Cardiac muscle cell (in vitro differentiated cells and primary cell): ENCODE results near the gene WDR5B. TPM values are rescaled to one million over a fixed set of nuclear protein-coding genes. Genes with fewer than 3 reads are reported as not detected.
"Not testable (repeated sequence)": the region's sequence is repeated elsewhere in the genome, so short reads cannot be mapped to it uniquely, and the experiment has no call there.

ENCODE experiments used
- DNase-seq, 2 donors: peaks; one replicate each; pipeline versions ENCODE4 v3.0.0 to v3.0.0-alpha.2; 2010 to 2017; ENCODE audit warnings: low read depth in 1 of 2, low spot score in 1 of 2
- H3K27ac ChIP-seq: fragments of 200-600 bp; sonication (generic); 2 replicates; pipeline ENCODE4 v1.5.1; 2016
- H3K27me3 ChIP-seq: fragments of 200-600 bp; sonication (generic); 2 replicates; pipeline ENCODE4 v1.6.0; 2016; ENCODE audit warnings: control low read depth
- H3K36me3 ChIP-seq: fragments of 200-600 bp; sonication (generic); 2 replicates; pipeline ENCODE4 v1.5.1; 2016; ENCODE audit warnings: control low read depth
- H3K4me1 ChIP-seq: fragments of 200-600 bp; sonication (generic); 2 replicates; pipeline ENCODE4 v1.8.1; 2017; ENCODE audit warnings: low read depth, mild to moderate bottlenecking, mixed run types
- H3K4me3 ChIP-seq: fragments of 200-600 bp; sonication (generic); 2 replicates; pipeline ENCODE4 v1.5.1; 2016; ENCODE audit warnings: mild to moderate bottlenecking
- H3K9me3 ChIP-seq: fragments of 200-600 bp; sonication (generic); 2 replicates; pipeline ENCODE4 v1.5.1; 2017; ENCODE audit warnings: low read depth, mild to moderate bottlenecking, control low read depth
- CTCF ChIP-seq: IDR thresholded peaks from 2 replicates; pipeline ENCODE4 v1.5.1; 2012; ENCODE audit warnings: low read depth, mild to moderate bottlenecking, low read length
- polyA plus RNA-seq: library from polyadenylated mRNA; unstranded; fragments of >200 nt; fragmentation: Nextera tagmentation; extraction: Ambion mirVana; gene quantifications from 2 replicates; pipeline ENCODE4 v1.2.1, GENCODE V29; 2016
- total RNA-seq: library from RNA; depleted of rRNA; stranded (reverse); fragments of >200 nt; gene quantifications from 2 replicates; pipeline ENCODE4 v1.2.3, GENCODE V29; 2016

WDR5B gene
- total and polyA plus RNA-seq, 2 experiments from 2014 or later = 3.9 to 4.9 TPM

DNA sequence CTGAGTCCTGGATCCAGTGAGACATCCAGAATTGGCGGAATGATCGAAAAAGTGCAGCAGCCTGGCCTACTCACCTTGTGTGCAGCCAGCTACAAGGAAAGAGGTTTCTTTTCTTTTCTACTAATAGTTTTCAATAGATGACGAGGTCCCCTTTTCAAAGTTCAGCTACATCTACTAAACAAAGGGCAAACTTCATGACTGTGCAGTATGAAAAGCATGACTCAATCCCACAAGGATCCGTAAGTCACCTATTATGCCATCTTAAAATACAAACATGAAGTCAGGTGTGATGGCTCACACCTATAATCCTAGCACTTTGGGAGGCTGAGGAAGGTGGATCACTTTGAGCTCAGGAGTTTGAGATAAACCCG lies 49.5 kb downstream of the WDR5B start:
- H3K36me3 ChIP-seq = peaks cover 49% of the 10 kb centered on the region
- DNase-seq = no peak
- no peak for TF ChIP-seq CTCF

GRCh38 chr3:122365582-122366378 lies 50.1 kb downstream of the WDR5B start:
- peaks cover 53% of the 10 kb centered on the region for H3K36me3 ChIP-seq
- H3K9me3 ChIP-seq, H3K4me1 ChIP-seq, H3K27me3 ChIP-seq, H3K4me3 ChIP-seq, H3K27ac ChIP-seq: not testable (repeated sequence)
- DNase-seq = peak in 1 of 2 donors; percentile 67

More for the DNA sequence above, 49.5 kb downstream of the WDR5B start:
- Histone ChIP-seq H3K9me3 (no peaks in the 10 kb centered on the region), H3K4me1 (no peaks in the 10 kb centered on the region), H3K27me3 (no peaks in the 10 kb centered on the region), H3K4me3 (no peak overlapping the region), H3K27ac (no peak overlapping the region)

- Histone ChIP-seq H3K4me1 (no peaks in the 10 kb centered on the region), H3K36me3 (peaks cover 51% of the 10 kb centered on the region), H3K27me3 (no peaks in the 10 kb centered on the region), H3K9me3 (no peaks in the 10 kb centered on the region), H3K27ac (no peak overlapping the region), H3K4me3 (no peak overlapping the region)
- no peak for TF ChIP-seq CTCF
- DNase-seq = no peak
These were observed 50.8 kb downstream of the WDR5B start for GRCh38 chr3:122365073-122365472.

DNA sequence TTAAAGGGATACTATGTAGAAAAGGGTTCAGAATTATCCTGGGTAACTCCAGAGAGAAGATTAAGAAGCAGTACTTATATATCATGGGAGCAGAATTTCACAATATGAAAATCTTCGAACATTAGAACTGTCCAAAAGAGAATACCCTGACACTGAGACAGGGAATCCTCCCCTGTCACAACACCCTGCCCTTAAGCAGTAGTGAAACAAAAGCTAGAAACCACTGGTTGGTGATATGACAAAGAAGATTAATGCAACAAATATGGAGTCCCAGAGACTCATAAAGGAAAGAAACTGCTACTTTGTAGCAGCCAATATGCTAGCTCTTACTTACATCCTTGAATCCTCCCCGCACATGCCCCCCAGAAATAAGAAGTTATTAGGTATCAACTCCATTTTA lies 51.4 kb downstream of the WDR5B start:
- Histone ChIP-seq H3K4me1 (no peaks in the 10 kb centered on the region), H3K27ac (no peak overlapping the region), H3K27me3 (no peaks in the 10 kb centered on the region), H3K4me3 (no peak overlapping the region), H3K9me3 (no peaks in the 10 kb centered on the region), H3K36me3 (peaks cover 54% of the 10 kb centered on the region)
- DNase-seq = no peak
- TF ChIP-seq CTCF = no peak

Other genes with a start within 250 kb of the WDR5B start
- gene CASR, start 232.4 kb downstream of the WDR5B start, total RNA-seq = 0.04 and 0.06 TPM in 2 replicates
- not detected in 2 replicates for gene CASR, start 232.4 kb downstream of the WDR5B start, polyA plus RNA-seq
- gene CSTA, start 90.8 kb downstream of the WDR5B start, total RNA-seq = not detected in 2 replicates
- gene CSTA, start 90.8 kb downstream of the WDR5B start, polyA plus RNA-seq = not detected in 2 replicates
- 54.8 and 60.7 TPM in 2 replicates for gene MIX23, start 32.8 kb downstream of the WDR5B start, total RNA-seq
- 79.8 and 81.5 TPM in 2 replicates for gene MIX23, start 32.8 kb downstream of the WDR5B start, polyA plus RNA-seq
- gene FAM162A, start 31.9 kb downstream of the WDR5B start, total RNA-seq = 182 and 209 TPM in 2 replicates
- 613 and 642 TPM in 2 replicates for gene FAM162A, start 31.9 kb downstream of the WDR5B start, polyA plus RNA-seq
- 28.0 and 42.2 TPM in 2 replicates for gene KPNA1, start 98.9 kb upstream of the WDR5B start, total RNA-seq
- gene KPNA1, start 98.9 kb upstream of the WDR5B start, polyA plus RNA-seq = 33.3 and 45.4 TPM in 2 replicates
- 0.25 and 0.42 TPM in 2 replicates for gene PARP9, start 148.2 kb upstream of the WDR5B start, total RNA-seq
- gene PARP9, start 148.2 kb upstream of the WDR5B start, polyA plus RNA-seq = 0.56 and 0.60 TPM in 2 replicates
- gene DTX3L, start 148.3 kb upstream of the WDR5B start, total RNA-seq = 0.14 and 0.33 TPM in 2 replicates
- 0.04 and 0.22 TPM in 2 replicates for gene DTX3L, start 148.3 kb upstream of the WDR5B start, polyA plus RNA-seq
- not detected in 2 replicates for gene PARP15, start 161.6 kb upstream of the WDR5B start, total RNA-seq
- gene PARP15, start 161.6 kb upstream of the WDR5B start, polyA plus RNA-seq = 0.05 TPM in 1 of 2 replicates, not detected in the other